Coronary artery (tissue), 2 donors: ENCODE results near the gene CAPN8.

Experiments
- DNase-seq: peaks from one replicate; pipeline ENCODE4 v3.0.0-alpha.2; 2017; ENCODE audit warnings: low spot score
- H3K27ac ChIP-seq, 2 donors: fragments of 200-600 bp; sonication (generic); one replicate each; pipeline ENCODE4 v1.5.1; 2016 to 2019
- H3K4me3 ChIP-seq: fragments of 200-600 bp; sonication (generic); 2 replicates; pipeline ENCODE4 v1.5.1; 2016; ENCODE audit warnings: mild to moderate bottlenecking, moderate library complexity
- CTCF ChIP-seq: fragments of 200-600 bp; sonication (generic); IDR thresholded peaks from one replicate; pipeline ENCODE4 v1.5.1; 2019; ENCODE audit warnings: antibody characterized with exemption

The CAPN8 gene

GRCh38 chr1:223504741-223505140 lies 160.8 kb downstream of the CAPN8 start:
- H3K27ac ChIP-seq: no peak overlapping the region
- no peak for DNase-seq
- no peak overlapping the region for H3K4me3 ChIP-seq
- no peak for TF ChIP-seq CTCF

- H3K4me3 ChIP-seq: no peak overlapping the region
- TF ChIP-seq CTCF: no peak
- DNase-seq: no peak
- H3K27ac ChIP-seq: no peak overlapping the region
Observed at GRCh38 chr1:223503348-223503747, 162.2 kb downstream of the CAPN8 start.

- DNase-seq: no peak
- TF ChIP-seq CTCF: no peak
- H3K27ac ChIP-seq: no peak overlapping the region
Observed at GRCh38 chr1:223500560-223501425, 164.7 kb downstream of the CAPN8 start.

GRCh38 chr1:223496883-223497282 lies 168.6 kb downstream of the CAPN8 start:
- DNase-seq: no peak
- no peak for TF ChIP-seq CTCF

More at GRCh38 chr1:223500560-223501425, 164.7 kb downstream of the CAPN8 start:
- no peak overlapping the region for H3K4me3 ChIP-seq

GRCh38 chr1:223494926-223495645 lies 170.4 kb downstream of the CAPN8 start:
- TF ChIP-seq CTCF: no peak
- Histone ChIP-seq H3K27ac (no peak overlapping the region), H3K4me3 (no peak overlapping the region)
- DNase-seq: no peak

More at GRCh38 chr1:223496883-223497282, 168.6 kb downstream of the CAPN8 start:
- no peak overlapping the region for H3K4me3 ChIP-seq
- no peak overlapping the region for H3K27ac ChIP-seq

- Histone ChIP-seq H3K4me3 (no peak overlapping the region), H3K27ac (no peak overlapping the region)
- DNase-seq: no peak
- TF ChIP-seq CTCF: no peak
Observed at GRCh38 chr1:223492044-223492443, 173.5 kb downstream of the CAPN8 start.
